GM20431 (cell line): ENCODE data around the gene SERPINA12.
"Not testable (repeated sequence)": the region's sequence is repeated elsewhere in the genome, so short reads cannot be mapped to it uniquely, and the experiment has no call there.

ENCODE experiments used
- in situ Hi-C: fragments of 300-500 bp; cut with MseI, MboI; formaldehyde crosslinking; loops from one replicate; pipeline ENCODE4 v1.15.0; 2020; ENCODE audit warnings: low sequenced_read_pairs; ENCODE audit not compliant: unreplicated experiment

The SERPINA12 gene

GRCh38 chr14:94499673-94500072 is 9.6 kb downstream of the SERPINA12 start:
- in situ Hi-C loops = no loop called here

DNA sequence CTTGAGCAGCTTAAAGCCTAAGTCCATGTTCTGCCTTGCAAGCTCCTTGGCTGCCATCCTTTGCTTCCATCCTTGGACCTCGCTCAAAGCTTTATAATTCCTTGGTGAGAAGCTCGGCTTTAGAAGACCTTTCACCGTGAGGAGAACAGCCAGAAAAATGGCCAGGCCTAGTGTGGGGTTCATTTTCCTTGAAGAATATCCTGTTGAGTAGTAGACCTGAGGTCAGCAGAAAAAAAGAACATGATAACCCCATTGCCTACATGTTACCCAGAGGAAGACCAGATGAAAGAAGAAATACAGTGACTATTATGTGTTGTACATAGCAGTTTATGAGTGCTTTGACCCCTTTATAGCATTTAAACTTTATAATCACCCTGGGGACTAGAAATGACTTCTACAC is 11.1 kb downstream of the SERPINA12 start:
- in situ Hi-C loops = no loop called here

- in situ Hi-C loops = no loop called here
Measured at GRCh38 chr14:94494085-94494484, 15.2 kb downstream of the SERPINA12 start.

DNA sequence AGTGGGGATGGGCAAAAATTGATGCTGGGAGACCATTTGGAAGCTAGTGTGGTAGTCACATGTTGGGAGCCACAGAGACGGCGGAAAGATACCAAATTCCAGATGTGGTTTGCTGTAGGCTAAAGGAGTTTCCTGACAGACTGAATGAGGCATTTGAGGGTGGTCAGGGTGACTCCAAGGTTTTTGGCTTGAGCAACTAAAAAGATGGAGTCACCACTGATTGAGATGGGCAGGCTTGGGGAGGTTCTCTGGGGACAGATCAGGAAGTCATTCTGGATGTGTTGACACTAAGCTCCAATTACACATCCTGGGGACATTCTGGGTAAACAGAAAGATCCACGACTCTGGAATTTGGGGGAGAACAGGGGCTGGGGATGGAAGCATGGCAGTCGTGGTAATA is 17.8 kb downstream of the SERPINA12 start:
- in situ Hi-C loops = no loop called here

- in situ Hi-C loops = no loop called here
Measured at GRCh38 chr14:94489336-94489735, 19.9 kb downstream of the SERPINA12 start.

DNA sequence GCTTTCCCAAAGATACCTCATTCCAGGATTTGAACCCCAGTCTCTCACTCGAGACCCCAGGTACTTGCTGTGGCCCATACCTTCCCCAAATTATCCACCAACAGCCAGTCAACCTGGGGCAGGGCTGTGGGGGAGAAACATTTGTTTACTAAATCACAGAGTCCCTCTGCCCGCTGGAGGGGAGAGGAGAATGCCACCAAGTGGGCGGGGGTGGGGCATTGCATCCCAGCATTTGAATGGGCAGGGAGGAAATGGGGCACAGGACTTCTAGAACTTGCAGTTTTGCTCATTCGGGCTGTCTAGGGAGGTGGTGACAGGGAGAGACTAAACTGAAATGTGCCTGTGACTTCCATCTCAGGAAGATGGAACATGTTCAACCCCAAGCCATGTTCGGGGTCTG is 22.4 kb downstream of the SERPINA12 start:
- in situ Hi-C loops = no loop called here

DNA sequence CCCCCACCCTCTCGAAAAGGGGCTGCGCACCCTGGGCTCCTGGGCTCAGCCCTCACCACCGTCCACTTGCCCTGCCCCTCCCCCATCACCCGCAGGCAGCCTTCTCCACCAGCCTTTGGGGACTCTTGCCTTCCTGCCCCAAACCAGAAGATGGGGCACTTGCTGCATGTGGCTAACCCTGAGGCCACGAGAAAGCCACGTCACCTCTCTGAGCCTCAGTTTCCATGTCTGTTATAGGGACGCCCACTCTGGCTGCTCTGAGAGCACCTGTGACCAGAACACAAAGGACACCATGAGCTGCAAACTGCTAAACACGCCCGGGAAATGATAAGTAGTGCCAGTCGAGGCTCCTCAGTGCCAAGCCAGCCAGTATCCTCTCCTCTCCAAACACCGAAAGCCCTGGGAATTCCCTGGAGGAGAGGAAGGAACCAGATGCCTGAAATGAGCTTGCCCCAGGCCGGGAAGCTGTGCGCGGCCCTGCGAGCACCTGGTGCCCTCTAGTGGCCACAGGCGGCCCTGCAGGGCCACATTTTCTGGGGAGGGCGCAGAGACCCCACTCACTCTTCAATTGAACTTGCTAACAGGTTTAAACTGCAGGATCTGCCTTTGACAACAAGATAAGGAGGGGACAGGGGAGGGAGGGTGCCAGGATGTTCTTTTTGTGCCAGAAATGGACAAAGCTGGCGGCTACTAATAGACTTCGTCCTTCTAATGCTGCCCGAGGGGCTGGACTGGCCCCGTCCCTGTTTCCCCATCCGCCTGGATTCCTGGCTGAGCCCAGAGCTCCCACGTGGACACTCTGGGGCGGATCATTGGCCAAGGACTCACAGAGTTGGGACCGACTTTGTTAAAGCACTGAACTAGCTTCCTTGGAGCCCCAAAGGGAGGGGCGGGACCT is 23.1 kb downstream of the SERPINA12 start:
- in situ Hi-C loops = no loop called here

DNA sequence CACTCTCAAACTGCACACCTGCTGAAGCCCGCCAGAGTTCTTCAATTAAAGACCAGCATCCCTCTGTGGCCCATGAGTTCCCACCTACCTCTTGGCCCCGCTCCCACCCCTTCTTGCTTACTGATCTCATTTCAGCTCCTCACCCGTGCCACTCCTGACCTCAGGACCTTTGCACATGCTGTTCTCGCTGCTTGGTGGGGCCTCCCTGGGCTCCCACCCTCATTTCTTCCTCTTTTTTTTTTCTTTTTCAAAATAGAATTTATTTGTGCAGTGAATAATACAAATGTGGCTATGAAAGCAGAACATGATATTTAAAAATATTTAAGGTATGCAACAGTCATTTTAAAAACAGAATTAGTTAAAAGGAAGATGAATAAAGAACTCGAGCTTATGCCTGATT is 24.8 kb downstream of the SERPINA12 start:
- in situ Hi-C loops = no loop called here

DNA sequence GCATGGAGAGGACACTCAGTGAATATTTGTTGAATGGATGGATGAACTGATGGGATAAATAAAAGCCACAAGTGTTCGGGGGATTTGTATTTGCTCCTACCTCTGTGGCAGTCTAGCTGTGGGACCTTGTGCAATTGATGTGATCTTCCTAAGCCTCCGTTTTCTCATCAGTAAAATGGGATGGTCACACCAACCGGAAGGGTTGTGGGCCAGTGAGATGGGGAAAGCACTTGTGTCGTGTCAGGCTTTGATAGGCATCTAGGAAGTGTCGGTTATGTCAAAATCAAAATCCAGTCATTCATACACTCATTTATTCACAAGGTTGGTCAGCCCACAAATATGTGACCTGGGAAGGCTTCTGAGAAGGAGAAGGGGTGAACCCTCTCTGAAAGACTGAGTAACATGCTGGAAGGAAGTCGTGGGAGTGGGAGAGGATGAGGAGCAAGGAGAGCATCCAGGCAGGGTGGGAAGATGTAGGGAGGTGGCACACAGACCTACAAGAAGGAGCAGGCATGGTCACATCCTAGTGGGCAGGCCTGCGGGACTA is 25.5 kb downstream of the SERPINA12 start:
- in situ Hi-C loops = no loop called here

DNA sequence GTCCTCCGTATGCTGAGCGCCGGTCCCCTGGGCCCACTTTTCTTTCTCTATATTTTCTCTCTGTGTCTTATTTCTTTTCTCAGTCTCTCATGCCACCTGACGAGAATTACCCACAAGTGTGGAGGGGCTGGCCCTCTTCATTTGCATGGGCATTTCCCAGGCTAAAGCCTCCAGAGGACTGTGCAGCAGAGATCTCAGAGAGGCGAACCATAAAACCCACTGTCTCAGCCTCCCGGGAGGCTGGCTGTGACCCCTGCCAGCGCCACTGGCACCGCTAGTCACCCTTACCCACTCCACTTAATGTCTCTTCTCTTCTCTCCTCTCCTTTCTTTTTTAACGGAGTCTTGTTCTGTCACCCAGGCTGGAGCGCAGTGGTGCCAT is 26.2 kb downstream of the SERPINA12 start:
- in situ Hi-C loops = no loop called here

- in situ Hi-C loops = not testable (repeated sequence)
Measured at GRCh38 chr14:94482132-94483070, 26.9 kb downstream of the SERPINA12 start.

GRCh38 chr14:94481468-94482131 is 27.7 kb downstream of the SERPINA12 start:
- in situ Hi-C loops = no loop called here

DNA sequence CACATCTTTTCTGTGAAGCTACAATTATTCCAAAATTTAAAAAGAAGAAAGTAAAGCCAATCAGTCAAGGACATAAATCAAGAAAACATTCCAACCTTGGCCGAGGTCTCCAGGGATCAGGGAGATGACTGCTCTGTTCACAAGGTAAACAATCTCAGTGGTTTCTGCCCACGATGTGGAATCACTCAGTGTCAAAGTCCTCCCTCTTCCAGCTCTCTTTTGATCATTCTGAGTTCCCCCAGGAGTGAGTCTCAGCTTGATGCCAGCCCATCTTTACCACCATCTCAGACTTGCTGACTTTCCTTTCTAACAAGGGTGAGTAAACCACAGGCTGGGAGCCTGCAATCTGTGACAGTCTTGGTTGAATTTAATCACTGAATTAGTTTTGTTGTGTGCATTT is 28.5 kb downstream of the SERPINA12 start:
- in situ Hi-C loops = no loop called here

- in situ Hi-C loops = no loop called here
Measured at GRCh38 chr14:94478420-94478819, 30.8 kb downstream of the SERPINA12 start.

- in situ Hi-C loops = no loop called here
Measured at GRCh38 chr14:94476023-94476422, 33.2 kb downstream of the SERPINA12 start, which contains the start of gene SERPINA9. Gene SERPINA9 (minus strand): TSS chr14:94476197. CDS start chr14:94469840, 6,357 bp downstream.

DNA sequence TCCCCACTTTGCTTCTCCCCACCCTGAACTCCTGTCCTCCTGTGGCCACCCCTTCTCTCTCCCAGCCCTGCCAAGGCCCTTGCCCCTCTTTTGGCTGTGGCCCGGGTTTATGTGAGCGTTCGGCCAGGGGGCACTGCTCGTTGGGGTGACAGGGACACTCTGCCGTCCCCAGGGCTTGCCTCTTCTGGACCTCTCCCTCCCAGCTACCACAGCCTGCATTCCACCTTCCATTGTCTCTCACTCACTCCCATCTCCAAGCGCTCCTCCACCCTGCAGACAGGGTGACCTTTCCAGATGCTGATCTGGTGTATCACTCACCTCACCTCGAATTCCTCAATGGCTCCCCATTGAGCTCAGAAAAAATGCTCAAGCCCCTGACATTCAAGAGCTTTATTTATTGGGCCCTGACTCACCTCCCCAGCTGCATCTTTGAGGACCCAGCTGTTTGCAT is 34.7 kb downstream of the SERPINA12 start:
- in situ Hi-C loops = no loop called here

GRCh38 chr14:94473666-94474410 is 35.4 kb downstream of the SERPINA12 start:
- in situ Hi-C loops = no loop called here

GRCh38 chr14:94472842-94473241 is 36.4 kb downstream of the SERPINA12 start:
- in situ Hi-C loops = no loop called here

DNA sequence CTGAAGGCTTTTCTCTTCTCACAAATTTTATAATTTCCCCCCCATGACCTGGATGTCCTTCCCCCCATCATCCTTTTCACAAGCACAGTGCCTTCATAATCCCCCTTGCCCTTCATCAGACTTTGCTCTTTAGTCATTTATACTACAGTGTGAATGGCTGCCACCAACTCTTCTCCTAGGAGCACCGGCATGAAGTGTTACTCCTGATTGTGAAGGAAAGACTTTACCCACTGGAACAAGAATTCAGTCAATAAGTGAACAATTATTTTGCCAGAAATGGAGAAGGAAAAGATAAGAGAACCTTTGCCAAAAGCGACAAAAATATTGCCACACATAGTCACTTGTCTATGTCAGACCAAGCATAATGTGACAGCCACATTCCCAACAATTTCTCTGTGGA is 38.2 kb downstream of the SERPINA12 start:
- in situ Hi-C loops = no loop called here
